Loucy (cell line): ENCODE measurements around the gene PLPP7.

ENCODE experiments used
- H2AFZ ChIP-seq: fragments of 200-600 bp; sonication (generic); 2 replicates; pipeline ENCODE4 v1.6.0; 2016; ENCODE audit warnings: antibody characterized with exemption, mild to moderate bottlenecking, low read length, moderate library complexity
- H3F3A ChIP-seq: fragments of 200-600 bp; 2 replicates; pipeline ENCODE4 v1.6.0; 2016; ENCODE audit warnings: antibody characterized with exemption, low read depth, mild to moderate bottlenecking
- H3K27me3 ChIP-seq: fragments of 200-600 bp; sonication (generic); 2 replicates; pipeline ENCODE4 v1.6.1; 2014; ENCODE audit warnings: low read length, mild to moderate bottlenecking; ENCODE audit not compliant: insufficient read depth, poor library complexity, severe bottlenecking
- H3K36me3 ChIP-seq: fragments of 200-600 bp; sonication (generic); 2 replicates; pipeline ENCODE4 v1.6.1; 2016; ENCODE audit warnings: low read length; ENCODE audit not compliant: insufficient read depth
- H3K4me1 ChIP-seq: fragments of 200-600 bp; sonication (generic); 2 replicates; pipeline ENCODE4 v1.5.1; 2014; ENCODE audit warnings: low read length, mild to moderate bottlenecking; ENCODE audit not compliant: insufficient read depth, poor library complexity, severe bottlenecking
- H3K4me2 ChIP-seq: fragments of 200-600 bp; sonication (generic); 2 replicates; pipeline ENCODE4 v1.6.0; 2014; ENCODE audit warnings: antibody characterized with exemption, low read length, low read depth, mild to moderate bottlenecking; ENCODE audit not compliant: poor library complexity, severe bottlenecking
- H3K4me3 ChIP-seq: fragments of 200-600 bp; sonication (generic); 2 replicates; pipeline ENCODE4 v1.5.1; 2014; ENCODE audit warnings: low read length, mild to moderate bottlenecking, mixed read lengths; ENCODE audit not compliant: poor library complexity, severe bottlenecking
- H3K79me2 ChIP-seq: fragments of 200-600 bp; sonication (generic); 2 replicates; pipeline ENCODE4 v1.6.1; 2014; ENCODE audit warnings: low read length; ENCODE audit not compliant: insufficient read depth
- H3K9ac ChIP-seq: fragments of 200-600 bp; sonication (generic); 2 replicates; pipeline ENCODE4 v1.6.0; 2014; ENCODE audit warnings: mild to moderate bottlenecking, low read depth, low read length, moderate library complexity; ENCODE audit not compliant: poor library complexity, severe bottlenecking
- H3K9me2 ChIP-seq: fragments of 200-600 bp; sonication (generic); replicated peaks from 2 replicates; pipeline ENCODE4 v1.6.1; 2016; ENCODE audit warnings: low read depth, low read length, mixed read lengths
- H3K9me3 ChIP-seq: fragments of 200-600 bp; sonication (generic); 2 replicates; pipeline ENCODE4 v1.6.1; 2014; ENCODE audit warnings: mild to moderate bottlenecking, antibody characterized with exemption, low read length, low read depth; ENCODE audit not compliant: insufficient read depth
- H4K20me1 ChIP-seq: fragments of 200-600 bp; sonication (generic); 2 replicates; pipeline ENCODE4 v1.6.0; 2014; ENCODE audit warnings: antibody characterized with exemption, low read length, mild to moderate bottlenecking; ENCODE audit not compliant: insufficient read depth, poor library complexity, severe bottlenecking
- EZH2phosphoT487 ChIP-seq: fragments of 200-600 bp; IDR thresholded peaks from 2 replicates; pipeline ENCODE4 v1.6.1; 2018; ENCODE audit warnings: antibody characterized with exemption, mild to moderate bottlenecking, moderate library complexity, borderline replicate concordance
- TF ChIP-seq, protein P1 (sequence below): fragments of 200-600 bp; sonication (generic); conservative IDR thresholded peaks from 2 replicates; pipeline ENCODE4 v1.5.1; 2014; ENCODE audit warnings: mild to moderate bottlenecking, antibody characterized with exemption, low read length

The PLPP7 gene

DNA sequence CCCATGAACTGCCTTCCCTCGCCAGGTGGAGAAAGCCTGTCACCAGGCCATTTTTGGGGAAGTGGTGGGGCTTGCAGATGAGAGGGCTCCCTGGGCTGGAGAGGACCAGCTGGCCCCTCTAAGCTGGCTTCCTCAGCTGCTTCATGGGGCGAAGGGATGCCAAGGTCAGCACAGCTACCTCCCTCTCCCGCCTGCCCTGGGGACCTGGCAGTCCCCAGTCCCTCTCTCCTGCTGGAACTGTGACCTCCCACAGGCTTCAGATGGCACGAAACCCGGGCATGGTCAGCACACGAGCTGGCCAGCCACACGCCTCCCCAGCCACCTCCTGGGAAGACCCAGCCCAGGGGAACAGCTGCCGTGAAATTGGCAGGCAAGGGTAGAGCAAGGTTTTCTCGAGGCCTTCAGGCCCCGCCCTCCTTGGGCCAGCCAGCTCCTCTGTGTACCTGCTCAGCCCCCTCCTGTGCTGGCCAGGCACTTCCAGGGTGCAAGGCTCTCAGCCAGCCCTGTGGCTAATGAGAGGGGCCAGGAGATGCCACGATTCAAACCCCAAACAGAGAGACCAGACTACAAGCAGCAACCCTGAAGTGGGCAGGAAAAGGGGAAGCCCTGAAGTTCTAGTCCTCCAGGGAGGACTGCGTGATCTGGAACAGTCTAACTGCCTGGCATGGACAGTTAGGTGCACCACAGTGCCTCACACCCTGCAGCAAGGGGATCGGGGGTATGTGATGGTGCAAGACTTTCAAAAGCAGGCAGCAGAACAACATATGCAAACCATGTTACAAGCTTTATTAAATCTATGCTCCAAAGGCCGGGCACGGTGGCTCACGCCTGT, 12.9 kb downstream of the PLPP7 start:
- Histone ChIP-seq H3K4me2 (no peak overlapping the region), H3K79me2 (no peaks in the 10 kb centered on the region), H3K36me3 (no peaks in the 10 kb centered on the region), H3K9ac (no peak overlapping the region), H3K4me1 (no peaks in the 10 kb centered on the region), H3K9me2 (no peaks in the 10 kb centered on the region), H3K9me3 (no peaks in the 10 kb centered on the region), H3K27me3 (no peaks in the 10 kb centered on the region), H2AFZ (no peak overlapping the region), H3K4me3 (no peak overlapping the region), H3F3A (no peaks in the 10 kb centered on the region), H4K20me1 (no peaks in the 10 kb centered on the region)
- no peak for TF ChIP-seq EZH2phosphoT487
- TF ChIP-seq, protein P1, sequence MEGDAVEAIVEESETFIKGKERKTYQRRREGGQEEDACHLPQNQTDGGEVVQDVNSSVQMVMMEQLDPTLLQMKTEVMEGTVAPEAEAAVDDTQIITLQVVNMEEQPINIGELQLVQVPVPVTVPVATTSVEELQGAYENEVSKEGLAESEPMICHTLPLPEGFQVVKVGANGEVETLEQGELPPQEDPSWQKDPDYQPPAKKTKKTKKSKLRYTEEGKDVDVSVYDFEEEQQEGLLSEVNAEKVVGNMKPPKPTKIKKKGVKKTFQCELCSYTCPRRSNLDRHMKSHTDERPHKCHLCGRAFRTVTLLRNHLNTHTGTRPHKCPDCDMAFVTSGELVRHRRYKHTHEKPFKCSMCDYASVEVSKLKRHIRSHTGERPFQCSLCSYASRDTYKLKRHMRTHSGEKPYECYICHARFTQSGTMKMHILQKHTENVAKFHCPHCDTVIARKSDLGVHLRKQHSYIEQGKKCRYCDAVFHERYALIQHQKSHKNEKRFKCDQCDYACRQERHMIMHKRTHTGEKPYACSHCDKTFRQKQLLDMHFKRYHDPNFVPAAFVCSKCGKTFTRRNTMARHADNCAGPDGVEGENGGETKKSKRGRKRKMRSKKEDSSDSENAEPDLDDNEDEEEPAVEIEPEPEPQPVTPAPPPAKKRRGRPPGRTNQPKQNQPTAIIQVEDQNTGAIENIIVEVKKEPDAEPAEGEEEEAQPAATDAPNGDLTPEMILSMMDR, result no peak

DNA sequence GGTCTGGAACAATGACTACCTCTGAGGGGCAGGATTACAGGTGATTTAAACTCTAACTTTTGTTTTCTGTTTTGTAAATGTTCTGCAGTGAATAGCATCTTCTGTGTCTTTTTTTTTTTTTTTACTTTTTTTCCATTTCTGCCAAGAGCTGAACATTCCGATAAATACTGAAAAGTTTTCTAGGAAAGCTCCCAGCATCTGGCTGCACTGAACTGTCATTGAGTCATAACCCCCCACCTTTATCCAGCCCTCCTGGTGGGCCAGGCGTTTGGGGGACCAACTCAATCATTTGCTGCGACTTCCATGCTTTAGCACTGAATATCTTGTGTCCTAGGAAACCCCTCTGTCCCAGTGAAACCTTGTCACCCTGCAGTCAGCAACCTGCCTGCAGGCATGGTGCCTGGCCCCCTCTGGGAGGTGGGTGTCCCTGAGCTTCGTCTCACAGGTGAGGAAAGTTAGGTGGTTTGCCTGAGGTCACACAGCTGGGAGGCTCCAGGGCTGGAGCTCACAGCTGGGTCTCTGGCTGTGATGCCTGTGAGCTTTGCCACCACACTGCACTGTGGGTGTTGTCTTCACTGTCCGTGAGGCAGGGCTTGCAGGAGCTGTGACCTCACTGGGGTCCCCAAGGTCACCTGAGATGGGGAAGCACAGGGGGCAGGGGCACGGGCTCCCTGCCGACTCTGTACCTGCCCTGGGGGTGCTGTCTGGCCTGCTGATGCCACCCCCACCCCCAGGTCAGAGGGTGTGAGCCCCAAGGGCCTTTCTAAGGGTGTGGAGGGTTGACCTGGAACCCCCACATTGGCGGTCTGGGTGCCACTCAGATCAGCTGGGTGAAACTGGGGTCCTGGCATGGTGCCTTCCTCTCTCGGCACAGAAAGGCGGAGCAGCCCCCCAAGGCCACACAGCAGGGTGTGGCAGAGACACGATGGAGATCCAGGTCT, 14.1 kb downstream of the PLPP7 start:
- no peaks in the 10 kb centered on the region for H3K79me2 ChIP-seq
- no peaks in the 10 kb centered on the region for H3K27me3 ChIP-seq
- H2AFZ ChIP-seq, result no peak overlapping the region
- H3K4me1 ChIP-seq, result no peaks in the 10 kb centered on the region
- no peaks in the 10 kb centered on the region for H3F3A ChIP-seq
- H3K9ac ChIP-seq, result no peak overlapping the region
- no peaks in the 10 kb centered on the region for H3K9me2 ChIP-seq
- H3K4me2 ChIP-seq, result no peak overlapping the region
- no peaks in the 10 kb centered on the region for H3K9me3 ChIP-seq
- H3K36me3 ChIP-seq, result no peaks in the 10 kb centered on the region
- H4K20me1 ChIP-seq, result no peaks in the 10 kb centered on the region
- H3K4me3 ChIP-seq, result no peak overlapping the region
- no peak for TF ChIP-seq EZH2phosphoT487
- TF ChIP-seq, protein P1, result no peak

DNA sequence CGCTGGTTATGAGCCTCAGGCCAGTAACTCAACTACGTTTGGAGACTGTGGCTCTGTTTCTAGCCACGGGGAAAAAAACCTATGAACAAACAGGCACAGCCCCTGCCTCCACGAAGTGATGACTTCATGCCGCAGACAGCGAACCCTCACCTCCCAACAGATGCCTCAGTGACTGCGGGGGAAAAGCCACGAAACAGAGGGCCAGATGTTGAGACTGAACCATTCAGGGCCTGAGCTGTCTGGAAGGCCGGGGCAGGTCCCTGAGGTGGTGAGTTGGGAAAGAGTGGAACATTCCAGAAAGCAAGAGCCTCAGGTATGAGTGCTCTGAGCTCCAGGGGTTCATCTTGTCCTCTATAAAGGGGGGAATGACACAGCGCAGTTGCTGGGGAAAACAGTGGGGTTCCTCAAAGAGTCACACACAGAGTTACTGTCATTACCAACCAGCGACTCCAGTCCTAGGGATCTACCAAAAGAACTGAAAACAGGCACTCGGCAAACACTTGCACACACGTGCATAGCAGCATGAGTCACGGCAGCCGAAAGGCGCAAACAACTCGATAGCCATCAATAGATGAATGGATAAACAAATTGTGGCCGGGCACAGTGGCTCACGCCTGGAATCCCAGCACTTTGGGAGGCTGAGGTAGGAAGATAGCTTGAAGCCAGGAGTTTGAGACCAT, 15.3 kb downstream of the PLPP7 start:
- no peak for TF ChIP-seq EZH2phosphoT487
- TF ChIP-seq, protein P1, result no peak
- Histone ChIP-seq H3K36me3 (no peaks in the 10 kb centered on the region), H3K4me3 (no peak overlapping the region), H4K20me1 (no peaks in the 10 kb centered on the region), H3K4me2 (no peak overlapping the region), H3K9me3 (no peaks in the 10 kb centered on the region), H3K27me3 (no peaks in the 10 kb centered on the region), H3K4me1 (no peaks in the 10 kb centered on the region), H3K9ac (no peak overlapping the region), H2AFZ (no peak overlapping the region), H3K9me2 (no peaks in the 10 kb centered on the region), H3F3A (no peaks in the 10 kb centered on the region), H3K79me2 (no peaks in the 10 kb centered on the region)
